Activated CD8-positive, alpha-beta memory T cell treated with anti-CD3 and anti-CD28 coated beads, Interleukin-2, amount 50 U/mL, for 24 hours (primary cell): ENCODE results near the gene CMYA5.
"Not testable (repeated sequence)": the region's sequence is repeated elsewhere in the genome, so short reads cannot be mapped to it uniquely, and the experiment has no call there.

ENCODE experiments used
- DNase-seq: peaks from one replicate; pipeline ENCODE4 v3.0.0-alpha.2; 2020; ENCODE audit errors: extremely low read depth

CMYA5 gene

GRCh38 chr5:79746642-79747569 is 57.3 kb downstream of the CMYA5 start:
- no peak for DNase-seq

- no peak for DNase-seq
Measured at GRCh38 chr5:79750611-79751510, 61.2 kb downstream of the CMYA5 start.

DNA sequence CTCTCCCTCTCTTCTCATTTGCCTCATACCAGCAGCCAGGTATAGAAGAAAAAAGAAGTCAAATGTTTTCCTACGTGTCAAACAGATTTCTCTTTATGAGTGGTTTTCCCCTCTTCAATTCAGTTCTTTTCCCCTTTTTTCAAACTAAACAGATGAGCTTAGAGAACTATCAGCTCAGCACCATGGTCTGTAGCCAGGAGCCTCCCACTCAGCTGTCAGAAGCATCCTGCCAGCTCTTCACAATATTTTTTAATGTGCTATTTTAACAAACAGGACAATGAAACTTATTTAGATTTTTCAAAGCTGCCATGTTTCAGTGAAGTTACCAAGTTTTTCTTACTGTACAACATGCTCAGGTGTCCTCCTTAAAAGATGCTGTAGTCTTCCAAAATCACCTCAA is 63.5 kb downstream of the CMYA5 start:
- DNase-seq, result no peak

- DNase-seq, result no peak
Measured at GRCh38 chr5:79753877-79754645, 64.4 kb downstream of the CMYA5 start.

GRCh38 chr5:79754865-79755555 is 65.4 kb downstream of the CMYA5 start:
- DNase-seq, result no peak

DNA sequence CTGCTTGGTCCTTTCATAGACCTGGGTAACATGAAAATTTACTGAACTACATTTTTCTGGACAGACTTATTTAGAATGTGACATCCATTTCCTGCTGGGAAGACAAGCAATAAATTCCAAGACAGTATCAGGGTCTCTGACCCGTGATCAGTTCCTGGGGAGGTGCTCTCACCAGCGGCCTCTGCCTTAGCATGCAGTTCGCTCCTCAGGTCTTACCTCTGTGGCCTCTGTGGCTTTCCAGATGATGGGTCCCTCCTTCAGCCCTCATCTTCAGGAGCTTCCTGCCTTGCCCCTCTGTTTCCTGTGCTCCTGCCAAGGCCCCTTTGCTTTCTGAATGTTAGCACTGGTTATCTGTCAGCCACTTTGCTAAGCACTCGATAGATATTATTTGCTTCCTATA is 66.4 kb downstream of the CMYA5 start:
- DNase-seq, result no peak

GRCh38 chr5:79759436-79759835 is 69.8 kb downstream of the CMYA5 start:
- DNase-seq, result no peak

DNA sequence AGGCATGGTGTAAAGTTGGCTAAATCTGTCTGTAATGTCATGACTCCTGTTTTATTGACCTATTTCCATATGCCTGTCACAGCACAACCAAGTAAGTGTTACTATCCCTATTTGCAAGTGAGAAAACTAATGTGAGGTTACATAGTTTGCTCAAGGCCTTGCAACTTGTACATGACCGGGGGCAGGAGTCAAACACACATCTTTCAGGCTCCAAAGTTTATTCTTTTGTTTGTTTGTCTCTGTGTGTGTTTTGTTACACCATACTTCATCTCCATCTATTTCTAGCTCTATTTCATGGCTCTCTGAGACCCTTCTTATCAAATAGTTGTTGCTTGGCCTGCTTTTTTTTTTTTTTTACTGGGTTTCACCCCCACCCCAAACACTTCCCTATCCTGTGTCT is 70.2 kb downstream of the CMYA5 start:
- no peak for DNase-seq

DNA sequence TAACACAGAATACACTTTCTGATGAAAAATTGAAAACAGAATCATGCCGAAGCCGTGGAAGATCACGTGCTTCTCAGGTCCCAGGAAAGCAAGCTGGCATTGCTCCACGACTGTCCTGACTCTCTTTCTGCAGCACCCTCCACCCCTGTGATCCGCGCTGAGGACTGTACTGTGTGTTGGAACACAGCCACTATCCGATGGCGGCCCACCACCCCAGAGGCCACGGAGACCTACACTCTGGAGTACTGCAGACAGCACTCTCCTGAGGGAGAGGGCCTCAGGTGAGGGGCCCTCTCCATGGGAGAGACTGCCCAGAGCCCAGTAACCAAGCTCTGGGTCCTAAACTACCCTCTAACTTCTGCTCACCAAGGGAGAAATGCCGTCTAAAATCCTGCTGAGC is 73.3 kb downstream of the CMYA5 start:
- no peak for DNase-seq

DNA sequence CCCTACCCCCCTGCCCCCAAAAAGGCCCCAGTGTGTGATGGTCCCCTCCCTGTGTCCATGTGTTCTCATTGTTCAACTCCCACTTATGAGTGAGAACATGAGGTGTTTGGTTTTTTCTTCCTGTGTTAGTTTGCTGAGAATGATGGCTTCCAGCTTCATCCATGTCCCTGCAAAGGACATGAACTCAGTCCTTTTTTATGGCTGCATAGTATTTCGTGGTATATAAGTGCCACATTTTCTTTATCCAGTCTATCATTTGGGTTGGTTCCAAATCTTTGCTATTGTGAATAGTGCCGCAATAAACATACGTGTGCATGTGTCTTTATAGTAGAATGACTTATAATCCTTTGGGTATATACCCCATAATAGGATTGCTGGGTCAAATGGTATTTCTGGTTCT is 74.5 kb downstream of the CMYA5 start:
- not testable (repeated sequence) for DNase-seq

- no peak for DNase-seq
Measured at GRCh38 chr5:79771387-79771786, 81.8 kb downstream of the CMYA5 start.

DNA sequence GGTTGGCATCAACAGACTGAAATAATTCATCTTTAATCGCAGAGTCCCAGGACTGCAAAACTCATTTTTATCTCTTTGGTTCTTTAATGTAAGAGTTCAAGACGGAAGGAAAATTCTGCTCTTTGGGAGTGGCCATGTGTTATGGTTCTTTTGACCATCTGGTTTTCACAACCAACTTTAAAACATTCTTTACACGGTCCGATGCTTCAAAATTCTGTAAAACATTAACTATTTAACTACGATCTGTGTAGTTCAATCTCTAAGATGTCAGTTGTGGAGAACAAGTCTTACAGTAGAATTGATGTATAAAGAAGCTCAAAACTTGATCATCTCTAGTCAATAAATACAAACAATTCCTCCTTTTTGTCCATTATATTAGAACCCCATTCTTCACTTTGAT is 83.0 kb downstream of the CMYA5 start:
- no peak for DNase-seq

DNA sequence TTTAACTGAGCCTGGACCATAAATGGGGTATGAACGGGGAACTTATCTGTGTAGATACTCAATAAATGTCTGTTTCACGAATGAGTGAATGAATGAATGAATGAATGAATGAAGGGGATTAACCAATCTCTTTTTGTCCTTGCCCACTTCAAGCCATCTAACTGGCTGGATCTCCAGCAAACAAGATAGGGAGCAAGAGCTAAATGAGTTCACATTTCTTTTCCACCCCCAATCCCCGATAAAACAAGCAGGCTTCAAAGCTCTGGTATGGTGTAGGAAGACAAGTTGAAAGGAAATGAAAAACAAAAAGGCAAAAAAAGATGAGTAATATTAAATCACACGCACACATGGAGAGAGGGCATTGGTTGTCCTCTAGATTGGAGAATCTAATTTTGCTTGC is 84.0 kb downstream of the CMYA5 start:
- DNase-seq, result no peak

GRCh38 chr5:79774171-79774854 is 84.7 kb downstream of the CMYA5 start:
- DNase-seq, result no peak

GRCh38 chr5:79774855-79775237 is 85.2 kb downstream of the CMYA5 start:
- no peak for DNase-seq

DNA sequence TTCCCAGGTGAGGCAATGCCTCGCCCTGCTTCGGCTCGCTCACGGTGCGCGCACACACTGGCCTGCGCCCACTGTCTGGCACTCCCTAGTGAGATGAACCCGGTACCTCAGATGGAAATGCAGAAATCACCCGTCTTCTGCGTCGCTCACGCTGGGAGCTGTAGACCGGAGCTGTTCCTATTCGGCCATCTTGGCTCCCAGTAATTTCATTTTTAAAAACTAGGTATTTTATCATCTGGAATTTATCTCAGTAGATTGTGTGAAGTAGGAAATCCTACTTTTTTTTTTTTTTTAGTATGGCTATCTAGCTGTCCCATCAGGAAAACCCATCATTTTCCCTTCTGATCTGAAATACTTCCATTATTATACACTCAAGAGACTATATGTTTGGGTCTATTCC is 95.1 kb downstream of the CMYA5 start:
- DNase-seq, result not testable (repeated sequence)

- DNase-seq, result no peak
Measured at GRCh38 chr5:79785983-79786382, 96.3 kb downstream of the CMYA5 start.

GRCh38 chr5:79787448-79787847 is 97.8 kb downstream of the CMYA5 start:
- DNase-seq, result no peak

DNA sequence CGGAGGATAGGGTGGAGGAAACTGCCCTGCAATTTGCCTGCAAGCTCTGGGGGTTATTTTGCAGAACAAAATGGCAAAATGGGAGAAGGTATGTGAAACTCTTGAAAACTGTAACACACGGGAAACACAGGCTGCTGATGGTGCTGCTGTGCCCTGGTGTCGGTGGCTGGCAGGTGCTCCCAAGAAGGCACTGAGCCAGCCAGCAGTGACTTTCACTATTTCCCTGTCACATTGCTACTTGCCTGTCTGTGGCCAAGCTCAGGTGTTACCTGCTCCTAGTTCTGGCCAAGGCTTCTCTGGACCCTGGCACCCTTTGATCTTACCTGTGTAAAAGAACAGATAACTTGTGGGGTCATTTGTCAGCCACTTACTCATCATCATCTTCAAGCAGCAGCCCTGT is 102.2 kb downstream of the CMYA5 start:
- DNase-seq, result no peak

GRCh38 chr5:79792463-79792862 is 102.8 kb downstream of the CMYA5 start:
- no peak for DNase-seq

GRCh38 chr5:79793304-79793703 is 103.7 kb downstream of the CMYA5 start:
- no peak for DNase-seq
